Chondrocyte (in vitro differentiated cells): ENCODE measurements around the gene SGCG. TPM values are rescaled to one million over a fixed set of nuclear protein-coding genes. Genes with fewer than 3 reads are reported as not detected.

Experiments used
- DNase-seq: peaks from one replicate; pipeline ENCODE4 v3.0.0; 2021; ENCODE audit warnings: mixed read lengths, low spot score
- H3K27ac Mint-ChIP-seq: one replicate; pipeline ENCODE4 v1.8.0; 2021; ENCODE audit warnings: mild to moderate bottlenecking, moderate library complexity, mixed read lengths; ENCODE audit not compliant: unreplicated experiment
- H3K27me3 Mint-ChIP-seq: 2 replicates; pipeline ENCODE4 v1.8.0; 2021; ENCODE audit warnings: low read depth, mixed read lengths
- H3K36me3 Mint-ChIP-seq: 2 replicates; pipeline ENCODE4 v1.8.0; 2021; ENCODE audit warnings: low read depth, mixed read lengths
- H3K4me1 Mint-ChIP-seq: 2 replicates; pipeline ENCODE4 v1.8.0; 2021; ENCODE audit warnings: low read depth, mild to moderate bottlenecking, mixed read lengths
- H3K4me3 Mint-ChIP-seq: one replicate; pipeline ENCODE4 v1.8.0; 2021; ENCODE audit warnings: mild to moderate bottlenecking, moderate library complexity, mixed read lengths; ENCODE audit not compliant: unreplicated experiment
- H3K9me3 Mint-ChIP-seq: 2 replicates; pipeline ENCODE4 v1.8.0; 2021; ENCODE audit warnings: low read depth, mixed read lengths
- CTCF ChIP-seq: fragments of 200-600 bp; sonication (generic); IDR thresholded peaks from 2 replicates; pipeline ENCODE4 v1.5.0; 2021; ENCODE audit warnings: antibody characterized with exemption, mild to moderate bottlenecking, moderate library complexity
- total RNA-seq: library from RNA; stranded (reverse); gene quantifications from 3 replicates; pipeline ENCODE4 v1.2.1, GENCODE V29; 2021

Gene SGCG
- total RNA-seq, 1 donor from 2014 or later: 12.8 TPM

GRCh38 chr13:23354520-23354919 is 173.7 kb downstream of the SGCG start:
- peaks cover 34% of the 10 kb centered on the region for H3K4me1 Mint-ChIP-seq
- H3K36me3 Mint-ChIP-seq: peaks cover 39% of the 10 kb centered on the region
- H3K27me3 Mint-ChIP-seq: no peaks in the 10 kb centered on the region
- H3K4me3 Mint-ChIP-seq: no peak overlapping the region
- no peak overlapping the region for H3K27ac Mint-ChIP-seq
- DNase-seq: no peak
- H3K9me3 Mint-ChIP-seq: no peaks in the 10 kb centered on the region
- no peak for TF ChIP-seq CTCF

GRCh38 chr13:23356368-23356767 is 175.6 kb downstream of the SGCG start:
- H3K4me1 Mint-ChIP-seq: peaks cover 24% of the 10 kb centered on the region
- H3K27me3 Mint-ChIP-seq: no peaks in the 10 kb centered on the region
- peaks cover 36% of the 10 kb centered on the region for H3K36me3 Mint-ChIP-seq
- no peak overlapping the region for H3K4me3 Mint-ChIP-seq
- TF ChIP-seq CTCF: no peak
- H3K9me3 Mint-ChIP-seq: no peaks in the 10 kb centered on the region
- H3K27ac Mint-ChIP-seq: no peak overlapping the region
- DNase-seq: no peak

GRCh38 chr13:23357349-23357748 is 176.6 kb downstream of the SGCG start:
- peaks cover 19% of the 10 kb centered on the region for H3K4me1 Mint-ChIP-seq
- H3K27ac Mint-ChIP-seq: no peak overlapping the region
- no peak for TF ChIP-seq CTCF
- H3K4me3 Mint-ChIP-seq: no peak overlapping the region
- no peak for DNase-seq
- no peaks in the 10 kb centered on the region for H3K27me3 Mint-ChIP-seq
- peaks cover 33% of the 10 kb centered on the region for H3K36me3 Mint-ChIP-seq
- no peaks in the 10 kb centered on the region for H3K9me3 Mint-ChIP-seq

GRCh38 chr13:23359882-23360281 is 179.1 kb downstream of the SGCG start:
- H3K9me3 Mint-ChIP-seq: no peaks in the 10 kb centered on the region
- no peak overlapping the region for H3K4me3 Mint-ChIP-seq
- no peak for DNase-seq
- peaks cover 8% of the 10 kb centered on the region for H3K4me1 Mint-ChIP-seq
- TF ChIP-seq CTCF: no peak
- H3K27ac Mint-ChIP-seq: peak overlapping the region; percentile 49
- no peaks in the 10 kb centered on the region for H3K27me3 Mint-ChIP-seq
- peaks cover 38% of the 10 kb centered on the region for H3K36me3 Mint-ChIP-seq

- Mint-ChIP-seq H3K4me1 (no peaks in the 10 kb centered on the region), H3K4me3 (no peak overlapping the region), H3K27ac (no peak overlapping the region), H3K9me3 (no peaks in the 10 kb centered on the region), H3K36me3 (peaks cover 49% of the 10 kb centered on the region), H3K27me3 (no peaks in the 10 kb centered on the region)
- DNase-seq: no peak
- TF ChIP-seq CTCF: no peak
These were observed 184.9 kb downstream of the SGCG start for GRCh38 chr13:23365652-23366051.
